GM12878 (cell line): Measurements from ENCODE around the gene PRDX1. TPM values are rescaled to one million over a fixed set of nuclear protein-coding genes. Genes with fewer than 3 reads are reported as not detected.

Source experiments
- ATAC-seq: fragments of 200-7000 bp; cut with Tn5 transposase; 3 replicates; pipeline ENCODE4 v1.9.1; 2020; ENCODE audit warnings: mild to moderate bottlenecking, moderate library complexity
- BruUV-seq: library from RNA; stranded (reverse); fragments of 400-500 nt; replicated peaks from 2 replicates; lab custom pipeline; 2021; lab: Mats Ljungman, UMichigan
- CTCF ChIA-PET: fragments of 300-600 bp; sonication (Branson Sonifier 250); formaldehyde crosslinking; extraction: SDS; loops from one replicate; lab custom pipeline; 2021; ENCODE audit warnings: inconsistent platforms; lab: Yijun Ruan, JAX
- POLR2A ChIA-PET: fragments of 350-600 bp; formaldehyde crosslinking; extraction: SDS; loops from one replicate; lab custom pipeline; 2021; ENCODE audit warnings: inconsistent platforms; lab: Charles Lee
- RAD21 ChIA-PET: fragments of 300-600 bp; sonication (Branson Sonifier 250); formaldehyde crosslinking; loops from one replicate; lab custom pipeline; 2023; ENCODE audit warnings: antibody characterized with exemption; ENCODE audit not compliant: unreplicated experiment; lab: Charles Lee
- SMC1A ChIA-PET: fragments of 300-600 bp; sonication (Branson Sonifier 250); formaldehyde crosslinking; loops from one replicate; lab custom pipeline; 2023; ENCODE audit not compliant: unreplicated experiment, uncharacterized antibody; lab: Charles Lee
- DNase-seq: peaks from one replicate; pipeline ENCODE4 v3.0.0-alpha.2; 2011; ENCODE audit warnings: low read depth, low spot score
- FAIRE-seq: peaks from 3 replicates; lab custom pipeline; 2011; peaks lifted over from hg19 to GRCh38; lab: Jason Lieb, UNC
- H2AFZ ChIP-seq: 2 replicates; pipeline ENCODE4 v1.6.0; 2011; ENCODE audit warnings: low read depth, low read length, control low read depth; ENCODE audit not compliant: control insufficient read depth
- H3K27ac ChIP-seq: 2 replicates; pipeline ENCODE4 v1.5.1; 2011; ENCODE audit warnings: control low read depth; ENCODE audit not compliant: control insufficient read depth, insufficient read depth
- H3K27me3 ChIP-seq, 2 experiments: replicated peaks in 1 of 2; 2 replicates each; pipeline versions ENCODE4 v1.6.0 to v1.6.1; 2011; ENCODE audit warnings: low read length in 1 of 2; ENCODE audit not compliant: control insufficient read depth in 2 of 2, insufficient read depth in 2 of 2
- H3K36me3 ChIP-seq, 2 experiments: 2 replicates each; pipeline ENCODE4 v1.5.1; 2011; ENCODE audit warnings: low read length in 1 of 2; ENCODE audit not compliant: control insufficient read depth in 2 of 2, insufficient read depth in 2 of 2
- H3K4me1 ChIP-seq: 2 replicates; pipeline ENCODE4 v1.6.1; 2011; ENCODE audit warnings: mild to moderate bottlenecking, low read length, moderate library complexity, mixed read lengths; ENCODE audit not compliant: control insufficient read depth, insufficient read depth
- H3K4me2 ChIP-seq: 2 replicates; pipeline ENCODE4 v1.6.0; 2011; ENCODE audit warnings: control low read depth; ENCODE audit not compliant: control insufficient read depth, insufficient read depth
- H3K4me3 ChIP-seq: fragments of 200-600 bp; sonication (generic); 2 replicates; pipeline ENCODE4 v1.5.1; 2016
- H3K79me2 ChIP-seq: 2 replicates; pipeline ENCODE4 v1.6.0; 2011; ENCODE audit warnings: low read length; ENCODE audit not compliant: control insufficient read depth, insufficient read depth
- H3K9ac ChIP-seq: 2 replicates; pipeline ENCODE4 v1.8.0; 2011; ENCODE audit warnings: low read length, control low read depth, mixed read lengths; ENCODE audit not compliant: control insufficient read depth, insufficient read depth
- H3K9me3 ChIP-seq: replicated peaks from 3 replicates; pipeline ENCODE4 v1.5.1; 2011; ENCODE audit warnings: mild to moderate bottlenecking, low read length; ENCODE audit not compliant: control insufficient read depth, insufficient read depth
- H4K20me1 ChIP-seq: 2 replicates; pipeline ENCODE4 v1.6.0; 2011; ENCODE audit not compliant: control insufficient read depth, insufficient read depth
- CHD4 ChIP-seq: fragments of 200-600 bp; sonication (generic); IDR thresholded peaks from 2 replicates; pipeline ENCODE4 v1.6.1; 2016; ENCODE audit warnings: mild to moderate bottlenecking
- ESRRA ChIP-seq: IDR thresholded peaks from 2 replicates; pipeline ENCODE4 v1.6.1; 2012; ENCODE audit warnings: mild to moderate bottlenecking, low read length, improper control_type of control experiment
- JUNB ChIP-seq: IDR thresholded peaks from 2 replicates; pipeline ENCODE4 v1.6.1; 2016; ENCODE audit warnings: antibody characterized with exemption, mild to moderate bottlenecking
- KDM1A ChIP-seq: fragments of 200-600 bp; sonication (generic); IDR thresholded peaks from 2 replicates; pipeline ENCODE4 v1.6.1; 2016; ENCODE audit warnings: borderline replicate concordance
- KLF5 ChIP-seq: fragments of 450-650 bp; IDR thresholded peaks from 2 replicates; pipeline ENCODE4 v1.6.1; 2014; ENCODE audit warnings: mild to moderate bottlenecking; ENCODE audit not compliant: partially characterized antibody
- NFYB ChIP-seq: IDR thresholded peaks from 2 replicates; pipeline ENCODE4 v1.6.1; 2011; ENCODE audit warnings: low read depth, mild to moderate bottlenecking, low read length, improper control_type of control experiment, moderate library complexity; ENCODE audit not compliant: insufficient read depth
- ZNF24 ChIP-seq: fragments of 450-650 bp; IDR thresholded peaks from 2 replicates; pipeline ENCODE4 v1.6.1; 2017; ENCODE audit warnings: antibody characterized with exemption, mild to moderate bottlenecking
- ZZZ3 ChIP-seq: IDR thresholded peaks from 2 replicates; pipeline ENCODE4 v1.6.1; 2011; ENCODE audit warnings: low read depth; ENCODE audit not compliant: control insufficient read depth, insufficient read length
- WGBS: methylation state at CpG from one replicate; pipeline ENCODE4 v1.1.6; 2016; ENCODE audit warnings: low lambda C conversion rate; ENCODE audit not compliant: insufficient replicate concordance, insufficient coverage; ENCODE audit errors: missing lambda C conversion rate; 5-methylcytosine and 5-hydroxymethylcytosine counted together
- in situ Hi-C: fragments of 300-500 bp; cut with MboI; formaldehyde crosslinking; loops from 9 replicates; pipeline ENCODE4 v1.14.3; 2018; ENCODE audit warnings: mixed read lengths
- intact Hi-C: fragments of 100-400 bp; cut with micrococcal nuclease; formaldehyde crosslinking; loops from one replicate; pipeline ENCODE4 v1.14.2; 2022; ENCODE audit not compliant: unreplicated experiment
- polyA plus RNA-seq, 11 experiments: library from polyadenylated mRNA; depleted of rRNA in 4 of 11; unstranded in 6 of 11; stranded (reverse) in 5 of 11; fragments of >200 nt; fragmentation: Nextera tagmentation in 4 of 11; fragmentation: Illumina TruSeq in 1 of 11; extraction: Ambion mirVana in 4 of 11; extraction: Trizol in 1 of 11; gene quantifications; 1 replicate in 1 of 11; 2 replicates in 10 of 11; pipeline versions ENCODE4 v1.2.1 to v1.2.3, GENCODE V29; 2011 to 2016; ENCODE audit warnings: inconsistent platforms in 2 of 11, missing spikeins in 2 of 11, low read depth in 1 of 11
- total RNA-seq, 4 experiments: library from RNA; depleted of rRNA in 3 of 4; stranded (reverse); fragments of >200 nt in 3 of 4; fragmentation: Illumina TruSeq in 1 of 4; extraction: Trizol in 1 of 4; gene quantifications; 2 replicates each; pipeline versions ENCODE4 v1.2.1 to v1.2.3, GENCODE V29; 2013 to 2021
- TF ChIP-seq, protein P1 (sequence below): fragments of 450-650 bp; IDR thresholded peaks from 2 replicates; pipeline ENCODE4 v1.6.1; 2017; ENCODE audit warnings: low read depth, mild to moderate bottlenecking, moderate library complexity
- TF ChIP-seq, protein P2 (sequence below): fragments of 450-650 bp; IDR thresholded peaks from 2 replicates; pipeline ENCODE4 v1.6.1; 2017; ENCODE audit warnings: mild to moderate bottlenecking
- TF ChIP-seq, protein P3 (sequence below): fragments of 450-650 bp; IDR thresholded peaks from 2 replicates; pipeline ENCODE4 v1.6.1; 2014; ENCODE audit warnings: mild to moderate bottlenecking

Gene PRDX1
- total and polyA plus RNA-seq, 10 of the 15 experiments (the other 5 are each of a cell fraction or from before 2014, with no cell fraction given) = 659 to 1,775 (median 811) TPM

DNA sequence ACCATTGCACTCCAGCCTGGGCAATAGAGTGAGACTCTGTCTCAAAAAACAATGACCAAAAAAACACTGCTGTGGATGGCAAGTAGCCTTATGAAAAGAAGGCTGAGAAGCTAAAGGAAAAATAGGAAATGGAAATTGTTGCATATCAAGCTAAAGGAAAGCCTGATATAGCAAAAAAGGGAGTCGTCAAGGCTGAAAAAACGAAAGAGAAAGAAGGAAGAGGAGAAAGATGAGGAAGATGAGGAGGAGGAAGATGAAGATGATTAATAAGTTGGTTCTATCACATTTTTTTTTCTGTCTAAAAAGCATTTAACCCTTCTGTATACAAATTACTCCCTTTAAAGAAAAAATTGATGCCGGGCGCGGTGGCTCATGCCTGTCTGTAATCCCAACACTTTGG lies 10.2 kb upstream of the PRDX1 start:
- SMC1A ChIA-PET = interaction anchor here (0.9 to 1.6 kb wide), 2 partner anchors 11 to 18 kb away, joined by 3 to 4 read pairs; no protein-coding TSS in a partner anchor
- no TSS peak for BruUV-seq
- no peak for ATAC-seq
- intact Hi-C loops (no loop called here), in situ Hi-C loops (no loop called here)
- Histone ChIP-seq H3K79me2 (no peaks in the 10 kb centered on the region), H3K9ac (no peak overlapping the region), H4K20me1 (no peaks in the 10 kb centered on the region), H3K27me3 (no peaks in the 10 kb centered on the region), H3K4me3 (no peak overlapping the region), H3K36me3 (no peaks in the 10 kb centered on the region), H3K4me2 (no peak overlapping the region), H3K9me3 (no peaks in the 10 kb centered on the region)
- WGBS = 80% methylated on average over 5 of the region's 5 CpGs
- DNase-seq = no peak
- CTCF ChIA-PET = interaction anchor here (1.6 kb wide), 1 partner anchor 9 kb away, joined by 4 read pairs; no protein-coding TSS in a partner anchor
- POLR2A ChIA-PET = interaction anchor here (0.7 to 1.9 kb wide), 2 partner anchors 12 to 19 kb away, joined by 3 to 5 read pairs; no protein-coding TSS in a partner anchor
- RAD21 ChIA-PET = no interaction called here
- TF ChIP-seq KDM1A (no peak), NFYB (no peak), JUNB (no peak), KLF5 (no peak), ESRRA (no peak), ZNF24 (no peak), ZZZ3 (no peak), CHD4 (no peak)
- TF ChIP-seq, protein P1, sequence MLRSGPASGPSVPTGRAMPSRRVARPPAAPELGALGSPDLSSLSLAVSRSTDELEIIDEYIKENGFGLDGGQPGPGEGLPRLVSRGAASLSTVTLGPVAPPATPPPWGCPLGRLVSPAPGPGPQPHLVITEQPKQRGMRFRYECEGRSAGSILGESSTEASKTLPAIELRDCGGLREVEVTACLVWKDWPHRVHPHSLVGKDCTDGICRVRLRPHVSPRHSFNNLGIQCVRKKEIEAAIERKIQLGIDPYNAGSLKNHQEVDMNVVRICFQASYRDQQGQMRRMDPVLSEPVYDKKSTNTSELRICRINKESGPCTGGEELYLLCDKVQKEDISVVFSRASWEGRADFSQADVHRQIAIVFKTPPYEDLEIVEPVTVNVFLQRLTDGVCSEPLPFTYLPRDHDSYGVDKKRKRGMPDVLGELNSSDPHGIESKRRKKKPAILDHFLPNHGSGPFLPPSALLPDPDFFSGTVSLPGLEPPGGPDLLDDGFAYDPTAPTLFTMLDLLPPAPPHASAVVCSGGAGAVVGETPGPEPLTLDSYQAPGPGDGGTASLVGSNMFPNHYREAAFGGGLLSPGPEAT = no peak
- TF ChIP-seq, protein P2, sequence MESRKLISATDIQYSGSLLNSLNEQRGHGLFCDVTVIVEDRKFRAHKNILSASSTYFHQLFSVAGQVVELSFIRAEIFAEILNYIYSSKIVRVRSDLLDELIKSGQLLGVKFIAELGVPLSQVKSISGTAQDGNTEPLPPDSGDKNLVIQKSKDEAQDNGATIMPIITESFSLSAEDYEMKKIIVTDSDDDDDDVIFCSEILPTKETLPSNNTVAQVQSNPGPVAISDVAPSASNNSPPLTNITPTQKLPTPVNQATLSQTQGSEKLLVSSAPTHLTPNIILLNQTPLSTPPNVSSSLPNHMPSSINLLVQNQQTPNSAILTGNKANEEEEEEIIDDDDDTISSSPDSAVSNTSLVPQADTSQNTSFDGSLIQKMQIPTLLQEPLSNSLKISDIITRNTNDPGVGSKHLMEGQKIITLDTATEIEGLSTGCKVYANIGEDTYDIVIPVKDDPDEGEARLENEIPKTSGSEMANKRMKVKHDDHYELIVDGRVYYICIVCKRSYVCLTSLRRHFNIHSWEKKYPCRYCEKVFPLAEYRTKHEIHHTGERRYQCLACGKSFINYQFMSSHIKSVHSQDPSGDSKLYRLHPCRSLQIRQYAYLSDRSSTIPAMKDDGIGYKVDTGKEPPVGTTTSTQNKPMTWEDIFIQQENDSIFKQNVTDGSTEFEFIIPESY = no peak
- TF ChIP-seq, protein P3, sequence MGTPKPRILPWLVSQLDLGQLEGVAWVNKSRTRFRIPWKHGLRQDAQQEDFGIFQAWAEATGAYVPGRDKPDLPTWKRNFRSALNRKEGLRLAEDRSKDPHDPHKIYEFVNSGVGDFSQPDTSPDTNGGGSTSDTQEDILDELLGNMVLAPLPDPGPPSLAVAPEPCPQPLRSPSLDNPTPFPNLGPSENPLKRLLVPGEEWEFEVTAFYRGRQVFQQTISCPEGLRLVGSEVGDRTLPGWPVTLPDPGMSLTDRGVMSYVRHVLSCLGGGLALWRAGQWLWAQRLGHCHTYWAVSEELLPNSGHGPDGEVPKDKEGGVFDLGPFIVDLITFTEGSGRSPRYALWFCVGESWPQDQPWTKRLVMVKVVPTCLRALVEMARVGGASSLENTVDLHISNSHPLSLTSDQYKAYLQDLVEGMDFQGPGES = no peak
- TF ChIP-seq, all 136 proteins: peak for 0
- Histone ChIP-seq H2AFZ (no peak overlapping the region), H3K27ac (no peak overlapping the region), H3K4me1 (no peaks in the 10 kb centered on the region)
- FAIRE-seq = no peak
